Hepatocyte (in vitro differentiated cells): ENCODE data around the gene FNDC3B.

Experiments
- EZH2 ChIP-seq: fragments of 200-600 bp; sonication (generic); IDR thresholded peaks from 2 replicates; pipeline ENCODE4 v1.6.1; 2016; ENCODE audit warnings: antibody characterized with exemption, mild to moderate bottlenecking, borderline replicate concordance
- EZH2phosphoT487 ChIP-seq: fragments of 200-600 bp; sonication (generic); IDR thresholded peaks from one replicate; pipeline ENCODE4 v1.6.1; 2018; ENCODE audit warnings: antibody characterized with exemption, mild to moderate bottlenecking, low read depth, moderate library complexity; ENCODE audit not compliant: unreplicated experiment, severe bottlenecking
- TF ChIP-seq, protein P1 (sequence below): fragments of 200-600 bp; sonication (generic); IDR thresholded peaks from 2 replicates; pipeline ENCODE4 v1.5.1; 2016; ENCODE audit warnings: antibody characterized with exemption, mild to moderate bottlenecking; ENCODE audit not compliant: poor library complexity

GRCh38 chr3:172057059-172057458, 17.7 kb downstream of the FNDC3B start:
- TF ChIP-seq, protein P1, sequence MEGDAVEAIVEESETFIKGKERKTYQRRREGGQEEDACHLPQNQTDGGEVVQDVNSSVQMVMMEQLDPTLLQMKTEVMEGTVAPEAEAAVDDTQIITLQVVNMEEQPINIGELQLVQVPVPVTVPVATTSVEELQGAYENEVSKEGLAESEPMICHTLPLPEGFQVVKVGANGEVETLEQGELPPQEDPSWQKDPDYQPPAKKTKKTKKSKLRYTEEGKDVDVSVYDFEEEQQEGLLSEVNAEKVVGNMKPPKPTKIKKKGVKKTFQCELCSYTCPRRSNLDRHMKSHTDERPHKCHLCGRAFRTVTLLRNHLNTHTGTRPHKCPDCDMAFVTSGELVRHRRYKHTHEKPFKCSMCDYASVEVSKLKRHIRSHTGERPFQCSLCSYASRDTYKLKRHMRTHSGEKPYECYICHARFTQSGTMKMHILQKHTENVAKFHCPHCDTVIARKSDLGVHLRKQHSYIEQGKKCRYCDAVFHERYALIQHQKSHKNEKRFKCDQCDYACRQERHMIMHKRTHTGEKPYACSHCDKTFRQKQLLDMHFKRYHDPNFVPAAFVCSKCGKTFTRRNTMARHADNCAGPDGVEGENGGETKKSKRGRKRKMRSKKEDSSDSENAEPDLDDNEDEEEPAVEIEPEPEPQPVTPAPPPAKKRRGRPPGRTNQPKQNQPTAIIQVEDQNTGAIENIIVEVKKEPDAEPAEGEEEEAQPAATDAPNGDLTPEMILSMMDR = no peak
- TF ChIP-seq EZH2 (no peak), EZH2phosphoT487 (no peak)
